GM13976 (cell line): ENCODE data around the gene RASGRF2.

Source experiments
- DNase-seq: peaks from one replicate; pipeline ENCODE4 v3.0.0; 2012; ENCODE audit warnings: low spot score
- in situ Hi-C: fragments of 300-500 bp; cut with MboI; formaldehyde crosslinking; loops from one replicate; pipeline ENCODE4 v1.12.0; 2022; ENCODE audit warnings: low sequenced_read_pairs, mixed read lengths, inconsistent platforms; ENCODE audit not compliant: unreplicated experiment
- TF ChIP-seq, protein P1 (sequence below): IDR thresholded peaks from 2 replicates; pipeline ENCODE4 v1.5.1; 2012; ENCODE audit warnings: borderline replicate concordance, mild to moderate bottlenecking; ENCODE audit not compliant: insufficient read depth; ENCODE audit errors: extremely low read depth, missing control alignments, control extremely low read depth

RASGRF2 gene

DNA sequence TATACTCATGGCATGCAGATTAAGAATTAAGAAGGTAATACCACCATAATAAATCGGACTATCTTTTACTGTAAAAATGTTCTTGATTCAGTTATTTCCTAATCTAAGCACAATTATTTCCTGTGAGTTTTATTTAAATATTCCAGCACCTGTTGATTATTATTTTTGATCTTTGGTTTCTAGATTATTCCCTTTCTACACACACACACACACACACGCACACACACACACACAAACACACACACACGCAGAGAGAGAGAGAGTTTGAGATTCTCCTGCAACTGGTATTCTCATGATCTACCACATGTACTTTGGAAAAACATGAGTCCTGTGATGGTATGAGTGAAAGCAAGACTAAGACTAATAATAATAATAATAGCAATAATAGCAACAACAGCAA lies 256.0 kb downstream of the RASGRF2 start:
- in situ Hi-C loops, result no loop called here
- TF ChIP-seq, protein P1, sequence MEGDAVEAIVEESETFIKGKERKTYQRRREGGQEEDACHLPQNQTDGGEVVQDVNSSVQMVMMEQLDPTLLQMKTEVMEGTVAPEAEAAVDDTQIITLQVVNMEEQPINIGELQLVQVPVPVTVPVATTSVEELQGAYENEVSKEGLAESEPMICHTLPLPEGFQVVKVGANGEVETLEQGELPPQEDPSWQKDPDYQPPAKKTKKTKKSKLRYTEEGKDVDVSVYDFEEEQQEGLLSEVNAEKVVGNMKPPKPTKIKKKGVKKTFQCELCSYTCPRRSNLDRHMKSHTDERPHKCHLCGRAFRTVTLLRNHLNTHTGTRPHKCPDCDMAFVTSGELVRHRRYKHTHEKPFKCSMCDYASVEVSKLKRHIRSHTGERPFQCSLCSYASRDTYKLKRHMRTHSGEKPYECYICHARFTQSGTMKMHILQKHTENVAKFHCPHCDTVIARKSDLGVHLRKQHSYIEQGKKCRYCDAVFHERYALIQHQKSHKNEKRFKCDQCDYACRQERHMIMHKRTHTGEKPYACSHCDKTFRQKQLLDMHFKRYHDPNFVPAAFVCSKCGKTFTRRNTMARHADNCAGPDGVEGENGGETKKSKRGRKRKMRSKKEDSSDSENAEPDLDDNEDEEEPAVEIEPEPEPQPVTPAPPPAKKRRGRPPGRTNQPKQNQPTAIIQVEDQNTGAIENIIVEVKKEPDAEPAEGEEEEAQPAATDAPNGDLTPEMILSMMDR, result no peak
- DNase-seq, result no peak

DNA sequence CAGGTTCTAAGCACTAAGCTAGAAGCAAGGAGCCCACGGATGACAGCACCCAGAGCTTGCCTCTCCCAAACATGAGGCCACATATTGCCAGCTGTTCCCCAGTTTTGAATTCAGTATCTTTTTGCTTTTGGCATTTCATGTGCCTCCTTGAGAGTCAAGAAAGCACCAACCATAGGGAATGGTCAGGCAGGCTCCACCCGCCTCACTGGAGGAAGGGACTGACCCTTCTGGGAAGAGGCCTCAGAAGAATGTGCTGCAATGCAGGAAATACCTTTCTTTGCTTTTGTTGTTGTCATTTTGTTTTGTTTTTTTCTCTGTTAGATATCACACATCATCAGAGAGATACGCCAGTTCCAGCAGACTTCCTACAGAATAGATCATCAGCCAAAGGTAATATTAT lies 259.2 kb downstream of the RASGRF2 start:
- DNase-seq, result no peak
- TF ChIP-seq, protein P1, result no peak
- in situ Hi-C loops, result no loop called here

DNA sequence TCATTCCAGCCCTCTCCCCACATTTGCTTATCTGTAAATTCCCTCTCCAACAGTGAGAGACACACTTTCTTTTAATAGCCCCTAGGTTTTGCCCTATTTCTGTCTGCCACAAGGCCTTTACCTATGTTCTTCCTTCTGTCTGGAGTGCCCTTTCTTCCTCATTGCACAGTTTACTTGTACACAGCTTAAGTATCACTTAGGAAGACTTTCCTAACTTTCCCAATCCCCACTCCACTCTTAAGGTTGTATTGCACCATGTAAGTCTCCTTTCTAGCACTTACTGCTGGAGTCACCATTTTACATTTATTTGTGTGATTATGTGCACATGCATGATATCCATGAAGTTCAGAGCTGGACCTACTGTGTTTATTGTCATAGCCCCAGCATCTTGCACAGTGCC lies 262.1 kb downstream of the RASGRF2 start:
- in situ Hi-C loops, result no loop called here
- TF ChIP-seq, protein P1, result no peak
- no peak for DNase-seq

DNA sequence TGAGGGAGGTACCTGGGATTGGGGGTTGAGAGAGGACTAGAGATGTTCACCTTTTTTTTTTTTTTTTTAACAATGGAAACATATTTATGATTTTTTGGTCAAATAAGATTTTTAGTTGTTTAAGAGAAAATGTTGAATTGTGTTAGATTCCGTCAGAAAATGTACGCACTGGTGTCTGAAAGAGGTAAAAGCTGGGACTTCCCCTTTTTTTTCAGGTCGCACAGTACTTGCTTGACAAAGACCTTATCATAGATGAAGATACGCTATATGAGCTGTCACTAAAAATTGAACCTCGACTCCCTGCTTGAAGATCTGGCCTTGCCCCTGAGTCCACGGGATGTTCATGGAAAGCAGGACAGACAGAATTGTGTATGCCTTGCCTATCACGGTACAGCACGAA lies 265.3 kb downstream of the RASGRF2 start:
- TF ChIP-seq, protein P1, result no peak
- DNase-seq, result no peak
- in situ Hi-C loops, result no loop called here

DNA sequence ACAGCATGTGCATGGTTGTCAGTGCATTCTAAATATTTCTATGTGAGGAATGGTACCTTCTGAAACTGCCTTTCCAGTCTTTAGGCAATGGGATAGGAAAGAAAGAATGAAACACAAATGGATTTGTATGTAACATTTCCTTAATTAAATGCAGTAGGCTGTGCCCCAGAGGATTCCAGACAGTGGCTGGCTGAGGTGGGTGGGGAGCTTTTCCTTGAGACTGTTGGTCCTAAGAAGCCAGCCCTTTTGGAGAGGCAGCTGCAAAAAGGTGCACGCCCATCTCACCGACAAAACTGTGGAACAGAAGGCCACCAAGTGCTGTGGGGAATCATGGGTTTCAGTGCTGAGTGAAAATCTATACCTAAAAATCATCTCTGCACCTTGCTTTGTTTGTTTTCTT lies 266.1 kb downstream of the RASGRF2 start:
- no peak for DNase-seq
- TF ChIP-seq, protein P1, result no peak
- in situ Hi-C loops, result no loop called here

DNA sequence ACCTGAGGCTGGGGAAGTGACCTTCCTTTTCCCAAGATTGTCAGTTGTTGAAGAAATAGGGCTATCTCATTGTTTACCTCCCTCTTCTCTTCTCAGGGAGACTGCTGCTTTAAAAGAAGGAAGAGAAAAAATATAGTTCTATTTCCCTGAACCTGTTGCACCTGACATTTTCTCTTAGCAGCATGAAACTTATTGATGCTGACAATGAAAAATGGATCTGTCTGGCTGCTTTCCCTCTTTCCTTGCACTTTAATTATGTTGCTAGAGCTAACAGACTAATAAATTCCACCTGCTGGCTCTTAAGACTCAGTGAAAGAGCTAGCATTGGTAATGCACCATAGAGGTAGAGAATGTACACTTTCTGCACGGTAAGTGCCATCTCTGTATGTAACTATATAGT lies 266.8 kb downstream of the RASGRF2 start:
- in situ Hi-C loops, result no loop called here
- TF ChIP-seq, protein P1, result no peak
- DNase-seq, result no peak

DNA sequence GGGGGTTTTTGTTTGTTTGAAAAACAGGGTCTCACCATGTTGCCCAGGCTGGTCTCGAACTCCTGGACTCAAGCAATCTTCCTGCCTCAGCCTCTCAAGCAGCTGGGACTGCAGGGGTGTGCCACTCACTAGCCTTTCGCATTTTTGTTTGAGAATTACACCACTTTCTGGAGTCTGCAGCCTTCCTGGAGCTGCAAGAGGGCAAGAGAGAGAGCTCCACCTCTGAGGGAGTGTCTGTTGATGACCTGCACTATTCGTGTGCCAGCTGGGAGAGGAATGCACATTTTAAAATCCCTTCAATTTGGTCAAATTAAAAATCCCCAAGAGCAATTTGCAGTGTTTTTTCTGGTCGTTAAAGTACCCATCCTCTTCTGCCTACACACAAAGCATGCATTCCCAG lies 267.9 kb downstream of the RASGRF2 start:
- TF ChIP-seq, protein P1, result no peak
- no peak for DNase-seq
- in situ Hi-C loops, result no loop called here
